CD14-positive monocyte (primary cell): ENCODE data around the gene CDKAL1. TPM values are rescaled to one million over a fixed set of nuclear protein-coding genes. Genes with fewer than 3 reads are reported as not detected.

Experiments used
- DNase-seq, 3 donors: peaks; one replicate each; pipeline ENCODE4 v3.0.0-alpha.2; 2011 to 2022
- H2AFZ ChIP-seq: 2 replicates; pipeline ENCODE4 v1.6.0; 2012; ENCODE audit warnings: mild to moderate bottlenecking, low read depth, low read length, inconsistent platforms; ENCODE audit not compliant: insufficient read depth, poor library complexity, severe bottlenecking
- H3K27ac ChIP-seq, 2 donors: 1 replicate in 1 of 2; 2 replicates in 1 of 2; pipeline ENCODE4 v1.5.1; 2012 to 2013; ENCODE audit warnings: low read length in 2 of 2, control low read depth in 1 of 2, inconsistent platforms in 1 of 2, low read depth in 1 of 2, mild to moderate bottlenecking in 1 of 2
- H3K27me3 ChIP-seq, 2 donors: one replicate each; pipeline versions ENCODE4 v1.6.0 to v1.6.1; 2011 to 2013; ENCODE audit warnings: low read length in 2 of 2; ENCODE audit not compliant: control insufficient read depth in 2 of 2, insufficient read depth in 2 of 2
- H3K36me3 ChIP-seq, 2 donors: replicated peaks in 1 of 2; 1 replicate in 1 of 2; 2 replicates in 1 of 2; pipeline versions ENCODE4 v1.5.1 to v1.6.1; 2012 to 2013; ENCODE audit warnings: low read length in 2 of 2, control low read depth in 1 of 2, inconsistent platforms in 1 of 2, mild to moderate bottlenecking in 1 of 2; ENCODE audit not compliant: insufficient read depth in 2 of 2, control insufficient read depth in 1 of 2
- H3K4me1 ChIP-seq, 2 donors: 1 replicate in 1 of 2; 2 replicates in 1 of 2; pipeline versions ENCODE4 v1.5.1 to v1.6.1; 2012 to 2013; ENCODE audit warnings: low read length in 2 of 2, control low read depth in 1 of 2, inconsistent platforms in 1 of 2, mild to moderate bottlenecking in 1 of 2, moderate library complexity in 1 of 2; ENCODE audit not compliant: insufficient read depth in 2 of 2, control insufficient read depth in 1 of 2
- H3K4me2 ChIP-seq: replicated peaks from 2 replicates; pipeline ENCODE3; 2012; ENCODE audit warnings: low read length, moderate library complexity, mild to moderate bottlenecking; ENCODE audit not compliant: poor library complexity, severe bottlenecking; ENCODE audit errors: extremely low read depth
- H3K4me3 ChIP-seq, 3 experiments: fragments of 200-600 bp in 1 of 3; sonication (generic) in 1 of 3; replicated peaks in 1 of 3; 1 replicate in 2 of 3; 2 replicates in 1 of 3; pipeline ENCODE4 v1.5.1; 2011 to 2013; ENCODE audit warnings: low read length in 3 of 3, mild to moderate bottlenecking in 3 of 3, control low read depth in 2 of 3, low read depth in 2 of 3, inconsistent platforms in 1 of 3, moderate library complexity in 1 of 3
- H3K79me2 ChIP-seq: 2 replicates; pipeline ENCODE4 v1.6.0; 2012; ENCODE audit warnings: mild to moderate bottlenecking, control low read depth, inconsistent platforms, low read length, moderate library complexity; ENCODE audit not compliant: insufficient read depth
- H3K9ac ChIP-seq: 2 replicates; pipeline ENCODE4 v1.6.0; 2017; ENCODE audit warnings: low read length, mild to moderate bottlenecking; ENCODE audit not compliant: insufficient read depth, poor library complexity, severe bottlenecking
- H3K9me3 ChIP-seq, 2 donors: replicated peaks in 1 of 2; 1 replicate in 1 of 2; 2 replicates in 1 of 2; pipeline versions ENCODE4 v1.5.1 to v1.6.1; 2012 to 2013; ENCODE audit warnings: low read length in 2 of 2, control low read depth in 1 of 2; ENCODE audit not compliant: control insufficient read depth in 1 of 2, insufficient read depth in 1 of 2
- H4K20me1 ChIP-seq: 2 replicates; pipeline ENCODE4 v1.6.0; 2012; ENCODE audit warnings: mild to moderate bottlenecking, low read length, control low read depth, moderate library complexity; ENCODE audit not compliant: insufficient read depth
- H3K27ac Mint-ChIP-seq, 7 donors: one replicate each; pipeline ENCODE4 v1.8.0; 2020; ENCODE audit warnings: mild to moderate bottlenecking in 7 of 7, mixed read lengths in 7 of 7, moderate library complexity in 6 of 7, inconsistent platforms in 2 of 7
- H3K27me3 Mint-ChIP-seq, 3 donors: one replicate each; pipeline ENCODE4 v1.8.0; 2021 to 2022; ENCODE audit warnings: low read depth in 3 of 3, mild to moderate bottlenecking in 3 of 3, mixed read lengths in 3 of 3, moderate library complexity in 3 of 3, inconsistent platforms in 1 of 3
- H3K36me3 Mint-ChIP-seq, 2 donors: one replicate each; pipeline ENCODE4 v1.8.0; 2020; ENCODE audit warnings: mixed read lengths in 2 of 2, inconsistent platforms in 1 of 2, mild to moderate bottlenecking in 1 of 2
- H3K4me1 Mint-ChIP-seq: one replicate; pipeline ENCODE4 v1.8.0; 2020; ENCODE audit warnings: mild to moderate bottlenecking, mixed read lengths
- H3K4me3 Mint-ChIP-seq, 2 donors: one replicate each; pipeline ENCODE4 v1.8.0; 2020; ENCODE audit warnings: mild to moderate bottlenecking in 2 of 2, mixed read lengths in 2 of 2, moderate library complexity in 1 of 2
- H3K9me3 Mint-ChIP-seq, 7 donors: one replicate each; pipeline ENCODE4 v1.8.0; 2020 to 2022; ENCODE audit warnings: mixed read lengths in 7 of 7, mild to moderate bottlenecking in 6 of 7, moderate library complexity in 6 of 7, inconsistent platforms in 2 of 7
- CTCF ChIP-seq: fragments of 200-600 bp; IDR thresholded peaks from one replicate; pipeline ENCODE4 v1.8.0; 2022; ENCODE audit warnings: antibody characterized with exemption, mild to moderate bottlenecking
- WGBS: methylation state at CpG from one replicate; pipeline ENCODE4 v1.1.5; 2013; ENCODE audit warnings: missing lambda C conversion rate; ENCODE audit not compliant: insufficient coverage; 5-methylcytosine and 5-hydroxymethylcytosine counted together
- intact Hi-C, 2 donors: fragments of 100-400 bp; cut with micrococcal nuclease; formaldehyde crosslinking; loops; one replicate each; pipeline versions ENCODE4 v1.15.0 to v1.15.1; 2023
- polyA plus RNA-seq, 3 donors: library from polyadenylated mRNA; depleted of rRNA in 1 of 3; unstranded in 2 of 3; stranded (reverse) in 1 of 3; fragments of 300-500 nt in 2 of 3; fragments of >200 nt in 1 of 3; fragmentation: Illumina TruSeq in 2 of 3; gene quantifications; 1 replicate in 2 of 3; 2 replicates in 1 of 3; pipeline ENCODE4 v1.2.3, GENCODE V29; 2012 to 2021

Gene CDKAL1
- polyA plus RNA-seq, 3 donors, result 3.2 to 12.4 (median 8.3) TPM

GRCh38 chr6:20660534-20660933 lies 126.3 kb downstream of the CDKAL1 start:
- Histone ChIP-seq H3K79me2 (no peaks in the 10 kb centered on the region), H3K4me3 (no peak overlapping the region), H3K9ac (no peak overlapping the region), H3K27me3 (no peaks in the 10 kb centered on the region), H3K36me3 (no peaks in the 10 kb centered on the region), H3K4me2 (no peak overlapping the region), H2AFZ (no peak overlapping the region), H4K20me1 (no peaks in the 10 kb centered on the region), H3K27ac (no peak overlapping the region), H3K9me3 (no peaks in the 10 kb centered on the region), H3K4me1 (no peaks in the 10 kb centered on the region)
- intact Hi-C loops, result no loop called here
- Mint-ChIP-seq H3K4me3 (no peak overlapping the region), H3K36me3 (no peaks in the 10 kb centered on the region), H3K4me1 (peaks cover 8% of the 10 kb centered on the region), H3K27me3 (no peaks in the 10 kb centered on the region), H3K9me3 (no peaks in the 10 kb centered on the region), H3K27ac (no peak overlapping the region)
- TF ChIP-seq CTCF, result no peak
- DNase-seq, result no peak
- WGBS, result no CpG with 5 or more reads among the region's 3 CpGs

DNA sequence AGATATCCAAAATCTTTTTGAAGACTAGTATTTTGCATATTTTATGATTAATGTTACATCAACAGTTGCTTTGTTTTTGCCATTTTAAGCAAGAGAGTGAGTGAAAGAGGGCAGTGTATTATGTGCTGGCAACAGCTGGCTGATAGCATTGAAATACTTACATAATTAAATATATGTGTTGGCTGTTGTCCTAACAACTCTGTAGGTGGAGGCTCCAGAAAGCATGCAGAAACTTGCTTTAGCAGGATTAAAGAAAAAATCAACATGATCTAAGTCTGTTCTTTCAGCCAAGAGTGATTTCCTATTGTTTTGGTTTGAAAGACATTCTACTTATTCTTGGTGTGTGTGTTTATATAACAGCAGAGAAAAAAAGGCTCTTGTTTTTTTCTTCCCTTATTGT lies 127.5 kb downstream of the CDKAL1 start:
- Mint-ChIP-seq H3K9me3 (no peaks in the 10 kb centered on the region), H3K27me3 (no peaks in the 10 kb centered on the region), H3K4me1 (peaks cover 8% of the 10 kb centered on the region), H3K36me3 (peaks cover 0 to 2% of the 10 kb centered on the region in 2 donors), H3K4me3 (no peak overlapping the region), H3K27ac (no peak overlapping the region)
- DNase-seq, result no peak
- Histone ChIP-seq H3K27me3 (no peaks in the 10 kb centered on the region), H3K4me3 (no peak overlapping the region), H3K27ac (no peak overlapping the region), H3K79me2 (no peaks in the 10 kb centered on the region), H3K4me2 (no peak overlapping the region), H3K36me3 (no peaks in the 10 kb centered on the region), H3K9ac (no peak overlapping the region), H4K20me1 (no peaks in the 10 kb centered on the region), H3K9me3 (no peaks in the 10 kb centered on the region), H3K4me1 (no peaks in the 10 kb centered on the region), H2AFZ (no peak overlapping the region)
- intact Hi-C loops, result no loop called here
- no peak for TF ChIP-seq CTCF
